Liver (tissue), 3 donors: ENCODE results near the gene MTERF4.

ENCODE experiments used
- CTCF ChIP-seq: fragments of 150-350 bp; IDR thresholded peaks from 2 replicates; pipeline ENCODE4 v1.5.1; 2017; ENCODE audit warnings: improper control_type of control experiment, low read depth, low read length; ENCODE audit not compliant: missing input control
- GABPA ChIP-seq, 2 donors: IDR thresholded peaks in 1 of 2; conservative IDR thresholded peaks in 1 of 2; 2 replicates each; pipeline ENCODE4 v1.6.1; 2016; ENCODE audit warnings: antibody characterized with exemption in 2 of 2, mild to moderate bottlenecking in 1 of 2, moderate library complexity in 1 of 2
- MAX ChIP-seq: IDR thresholded peaks from 2 replicates; pipeline ENCODE4 v1.6.1; 2016; ENCODE audit warnings: antibody characterized with exemption
- REST ChIP-seq: IDR thresholded peaks from 2 replicates; pipeline ENCODE4 v1.6.1; 2016; ENCODE audit warnings: antibody characterized with exemption, mild to moderate bottlenecking
- SP1 ChIP-seq: IDR thresholded peaks from 2 replicates; pipeline ENCODE4 v1.6.1; 2018; ENCODE audit warnings: antibody characterized with exemption, mild to moderate bottlenecking
- TAF1 ChIP-seq: conservative IDR thresholded peaks from 2 replicates; pipeline ENCODE4 v1.6.1; 2016; ENCODE audit warnings: antibody characterized with exemption, mild to moderate bottlenecking
- YY1 ChIP-seq: IDR thresholded peaks from 2 replicates; pipeline ENCODE4 v1.6.1; 2016; ENCODE audit warnings: antibody characterized with exemption, mild to moderate bottlenecking
- donor health status: healthy.
- donor health status: healthy.

GRCh38 chr2:241067501-241068135 is 34.5 kb downstream of the MTERF4 start:
- TF ChIP-seq TAF1 (no peak), MAX (no peak), CTCF (no peak), YY1 (no peak), GABPA (IDR thresholded peaks at IDR 0.05 in 1 of 2, conservative IDR thresholded peaks at IDR 0.05 in 1 of 2) (no peak), SP1 (no peak), REST (no peak)
